Parathyroid adenoma (tissue), 2 donors: ENCODE data around the gene CDC42.
A peak's percentile ranks its signal among the peaks of the same experiment; 100 is the strongest.

Experiments used
- H2AFZ ChIP-seq: fragments of 300-600 bp; sonication (generic); one replicate; pipeline ENCODE4 v1.7.0; 2017; ENCODE audit warnings: antibody characterized with exemption, mild to moderate bottlenecking
- H3K27ac ChIP-seq: fragments of 300-600 bp; sonication (generic); one replicate; pipeline ENCODE4 v1.7.0; 2017
- H3K27me3 ChIP-seq: fragments of 300-600 bp; sonication (generic); one replicate; pipeline ENCODE4 v1.7.0; 2017; ENCODE audit warnings: low read length; ENCODE audit not compliant: control insufficient read depth, insufficient read depth
- H3K36me3 ChIP-seq: fragments of 300-600 bp; sonication (generic); one replicate; pipeline ENCODE4 v1.7.0; 2017; ENCODE audit warnings: low read length; ENCODE audit not compliant: control insufficient read depth, insufficient read depth
- H3K4me1 ChIP-seq: fragments of 300-600 bp; sonication (generic); one replicate; pipeline ENCODE4 v1.7.0; 2017; ENCODE audit warnings: control low read depth
- H3K4me2 ChIP-seq: fragments of 300-600 bp; sonication (generic); one replicate; pipeline ENCODE4 v1.7.0; 2017; ENCODE audit warnings: low read length
- H3K4me3 ChIP-seq: fragments of 300-600 bp; sonication (generic); one replicate; pipeline ENCODE4 v1.7.0; 2017; ENCODE audit warnings: low read depth, low read length
- H3K79me2 ChIP-seq: fragments of 300-600 bp; sonication (generic); one replicate; pipeline ENCODE4 v1.7.0; 2017; ENCODE audit warnings: control low read depth
- H3K9ac ChIP-seq: fragments of 300-600 bp; sonication (generic); one replicate; pipeline ENCODE4 v1.7.0; 2017; ENCODE audit warnings: mild to moderate bottlenecking
- H3K9me3 ChIP-seq: fragments of 300-600 bp; sonication (generic); one replicate; pipeline ENCODE4 v1.7.0; 2017; ENCODE audit warnings: low read length; ENCODE audit not compliant: control insufficient read depth
- CTCF ChIP-seq: fragments of 300-600 bp; sonication (generic); IDR thresholded peaks from one replicate; pipeline ENCODE4 v1.7.0; 2017; ENCODE audit warnings: antibody characterized with exemption, mild to moderate bottlenecking
- donor health status: primary hyperparathyroidism.

The CDC42 gene

GRCh38 chr1:22018583-22019559, 33.6 kb upstream of the CDC42 start:
- no peak overlapping the region for H3K4me2 ChIP-seq
- H3K27ac ChIP-seq, result no peak overlapping the region
- TF ChIP-seq CTCF, result no peak
- no peaks in the 10 kb centered on the region for H3K36me3 ChIP-seq
- no peak overlapping the region for H3K9ac ChIP-seq
- no peaks in the 10 kb centered on the region for H3K9me3 ChIP-seq
- H2AFZ ChIP-seq, result no peak overlapping the region
- no peaks in the 10 kb centered on the region for H3K79me2 ChIP-seq
- H3K27me3 ChIP-seq, result no peaks in the 10 kb centered on the region
- no peaks in the 10 kb centered on the region for H3K4me1 ChIP-seq
- H3K4me3 ChIP-seq, result no peak overlapping the region

GRCh38 chr1:22021061-22021460, 31.4 kb upstream of the CDC42 start:
- H3K4me3 ChIP-seq, result no peak overlapping the region
- no peaks in the 10 kb centered on the region for H3K79me2 ChIP-seq
- no peaks in the 10 kb centered on the region for H3K4me1 ChIP-seq
- no peak overlapping the region for H3K9ac ChIP-seq
- H3K27ac ChIP-seq, result no peak overlapping the region
- no peaks in the 10 kb centered on the region for H3K27me3 ChIP-seq
- H3K9me3 ChIP-seq, result no peaks in the 10 kb centered on the region
- H3K4me2 ChIP-seq, result no peak overlapping the region
- TF ChIP-seq CTCF, result no peak
- H2AFZ ChIP-seq, result no peak overlapping the region
- no peaks in the 10 kb centered on the region for H3K36me3 ChIP-seq

- no peaks in the 10 kb centered on the region for H3K4me1 ChIP-seq
- no peak for TF ChIP-seq CTCF
- H2AFZ ChIP-seq, result peak overlapping the region; percentile 93
- H3K9ac ChIP-seq, result no peak overlapping the region
- H3K4me2 ChIP-seq, result peak overlapping the region; percentile 71
- peak overlapping the region; percentile 92 for H3K27ac ChIP-seq
- no peaks in the 10 kb centered on the region for H3K79me2 ChIP-seq
- H3K27me3 ChIP-seq, result no peaks in the 10 kb centered on the region
- H3K36me3 ChIP-seq, result no peaks in the 10 kb centered on the region
- H3K4me3 ChIP-seq, result peak overlapping the region; percentile 99
- no peaks in the 10 kb centered on the region for H3K9me3 ChIP-seq
These were observed 27.8 kb upstream of the CDC42 start for GRCh38 chr1:22024485-22025367.

GRCh38 chr1:22025368-22026155, 26.9 kb upstream of the CDC42 start:
- Histone ChIP-seq H2AFZ (peak overlapping the region; percentile 93), H3K27ac (peak overlapping the region; percentile 92), H3K27me3 (no peaks in the 10 kb centered on the region), H3K9ac (peak overlapping the region; percentile 72), H3K9me3 (no peaks in the 10 kb centered on the region), H3K4me1 (no peaks in the 10 kb centered on the region), H3K4me2 (peak overlapping the region; percentile 71), H3K36me3 (no peaks in the 10 kb centered on the region), H3K4me3 (peak overlapping the region; percentile 99), H3K79me2 (no peaks in the 10 kb centered on the region)
- TF ChIP-seq CTCF, result no peak
